SH-SY5Y (cell line): ENCODE results near the gene IGF1R.

Source experiments
- GATA2 ChIP-seq: IDR thresholded peaks from 2 replicates; pipeline ENCODE4 v1.6.1; 2011; ENCODE audit warnings: mild to moderate bottlenecking, low read depth, low read length
- GATA3 ChIP-seq: IDR thresholded peaks from 2 replicates; pipeline ENCODE4 v1.6.1; 2011; ENCODE audit warnings: low read depth, mild to moderate bottlenecking, low read length, moderate library complexity

DNA sequence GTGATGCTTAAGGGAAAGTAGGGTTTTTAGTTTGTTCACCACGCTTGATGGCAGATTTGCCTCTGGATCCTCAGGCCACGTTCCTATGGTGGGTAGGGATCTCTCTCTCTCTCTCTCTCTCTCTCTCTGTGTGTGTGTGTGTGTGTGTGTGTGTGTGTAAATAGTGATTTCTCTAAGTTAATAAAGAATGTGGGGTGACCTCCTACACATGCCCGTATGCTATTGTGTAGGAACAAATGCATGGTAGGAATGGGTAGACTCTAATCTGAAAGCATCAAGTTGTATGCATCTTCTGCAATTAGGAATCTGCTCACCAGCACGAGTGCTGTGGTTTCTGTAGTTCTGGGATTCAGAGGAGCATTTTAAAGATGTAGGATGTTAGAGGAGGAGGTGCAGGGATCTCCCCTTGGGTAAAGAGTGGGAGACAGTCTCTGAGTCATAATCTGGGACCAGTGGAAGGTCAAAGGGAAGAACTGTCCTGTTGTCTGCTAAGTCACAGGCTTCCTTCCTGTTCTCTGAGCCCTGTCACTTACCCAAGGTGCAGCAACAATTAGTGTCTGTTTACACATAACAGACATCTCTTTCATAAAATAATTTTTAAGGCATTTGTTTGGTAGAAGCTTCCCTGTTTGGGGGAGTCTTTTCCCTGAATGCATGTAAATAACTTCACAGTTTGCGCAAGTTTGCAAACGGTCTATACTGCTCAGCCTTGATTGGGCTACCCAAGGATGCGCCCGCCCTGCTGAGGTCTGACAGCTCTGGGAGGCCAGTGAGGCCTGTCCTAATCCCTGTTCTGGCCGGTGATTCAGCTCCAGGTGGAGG, 139.8 kb downstream of the IGF1R start:
- no peak for TF ChIP-seq GATA3
- TF ChIP-seq GATA2 = no peak
